GM13977 (cell line): ENCODE measurements around the gene CATSPERZ.

Experiments used
- DNase-seq: peaks from one replicate; pipeline ENCODE4 v3.0.0; 2012; ENCODE audit warnings: low spot score
- CTCF ChIP-seq: IDR thresholded peaks from 2 replicates; pipeline ENCODE4 v1.5.1; 2012; ENCODE audit warnings: mild to moderate bottlenecking, control low read depth; ENCODE audit not compliant: insufficient read depth; ENCODE audit errors: extremely low read depth, missing control alignments
- in situ Hi-C: fragments of 300-500 bp; cut with MboI; formaldehyde crosslinking; loops from one replicate; pipeline ENCODE4 v1.12.0; 2022; ENCODE audit warnings: low sequenced_read_pairs, low pct_unique_long_range_greater_than_20kb, mixed read lengths, inconsistent platforms; ENCODE audit not compliant: unreplicated experiment

CATSPERZ gene

GRCh38 chr11:64286801-64287159 is 13.4 kb upstream of the CATSPERZ start:
- in situ Hi-C loops = no loop called here
- TF ChIP-seq CTCF = no peak
- no peak for DNase-seq

GRCh38 chr11:64287676-64288352 is 12.3 kb upstream of the CATSPERZ start:
- DNase-seq = no peak
- TF ChIP-seq CTCF = no peak
- in situ Hi-C loops = no loop called here

GRCh38 chr11:64288353-64288750 is 11.8 kb upstream of the CATSPERZ start:
- TF ChIP-seq CTCF = no peak
- in situ Hi-C loops = no loop called here
- no peak for DNase-seq

- no peak for TF ChIP-seq CTCF
- in situ Hi-C loops = no loop called here
- DNase-seq = no peak
Measured at GRCh38 chr11:64289002-64289564, 11.1 kb upstream of the CATSPERZ start.

GRCh38 chr11:64290352-64291261 is 9.6 kb upstream of the CATSPERZ start:
- in situ Hi-C loops = no loop called here
- TF ChIP-seq CTCF = no peak
- no peak for DNase-seq

- DNase-seq = no peak
- in situ Hi-C loops = no loop called here
- no peak for TF ChIP-seq CTCF
Measured at GRCh38 chr11:64291262-64291751, 8.9 kb upstream of the CATSPERZ start, which contains the start of gene KCNK4. Gene KCNK4 (plus strand): TSS chr11:64291302. CDS start chr11:64293019, 1,717 bp downstream.
